ENCODE measurements around the gene TMEM63A. TPM values are rescaled to one million over a fixed set of nuclear protein-coding genes. Genes with fewer than 3 reads are reported as not detected.
A peak's percentile ranks its signal among the peaks of the same experiment; 100 is the strongest.

Gene TMEM63A
- total RNA-seq, 1 experiment from 2014 or later: 91.7 TPM

GRCh38 chr1:225874431-225874830, 7.7 kb downstream of the TMEM63A start (continued):
- TF ChIP-seq AR (CRISPR knock-in tag; IDR thresholded peaks at IDR 0.05) (no peak), JAZF1 (CRISPR knock-in tag; IDR thresholded peaks at IDR 0.05) (no peak), ZNF281 (CRISPR knock-in tag; IDR thresholded peaks at IDR 0.05) (no peak)

- no peak for TF ChIP-seq PRRX2 (CRISPR knock-in tag; IDR thresholded peaks at IDR 0.05)
- TF ChIP-seq SOX15 (CRISPR knock-in tag; IDR thresholded peaks at IDR 0.05): no peak
- no peak for TF ChIP-seq ZNF263 (CRISPR knock-in tag; IDR thresholded peaks at IDR 0.05; ENCODE audit: low read depth)
- TF ChIP-seq IRF2 (CRISPR knock-in tag; IDR thresholded peaks at IDR 0.05; ENCODE audit: borderline replicate concordance, low read depth): no peak
- H3K4me1 Mint-ChIP-seq: peaks cover 38% of the 10 kb centered on the region
- H3K4me3 Mint-ChIP-seq: no peak overlapping the region
- peaks cover 58% of the 10 kb centered on the region for H3K36me3 Mint-ChIP-seq
- H3K27me3 Mint-ChIP-seq (ENCODE audit: low read depth): no peaks in the 10 kb centered on the region
- DNase-seq (ENCODE audit: low spot score) (no peak), ATAC-seq (no peak)
- CTCF ChIA-PET: interaction anchor here (0.7 to 2.4 kb wide), 4 partner anchors 11 to 399 kb away, joined by 3 to 5 read pairs (median 4); no protein-coding TSS in a partner anchor
- H3K9me3 Mint-ChIP-seq: no peaks in the 10 kb centered on the region
- H3K27ac Mint-ChIP-seq: peak overlapping the region; percentile 38; the same call in 1 of the 2 replicates
- POLR2A ChIA-PET: no interaction called here
Observed at GRCh38 chr1:225873281-225873850, 8.8 kb downstream of the TMEM63A start.

GRCh38 chr1:225872075-225872430, 10.1 kb downstream of the TMEM63A start:
- ATAC-seq (no peak), DNase-seq (ENCODE audit: low spot score) (no peak)
- Mint-ChIP-seq H3K27ac (no peak overlapping the region), H3K27me3 (ENCODE audit: low read depth) (no peaks in the 10 kb centered on the region), H3K36me3 (peaks cover 63% of the 10 kb centered on the region), H3K4me1 (peaks cover 26% of the 10 kb centered on the region), H3K4me3 (no peak overlapping the region), H3K9me3 (no peaks in the 10 kb centered on the region)
- POLR2A ChIA-PET: interaction anchor here (0.7 kb wide), 1 partner anchor 326 kb away, joined by 4 read pairs; no protein-coding TSS in a partner anchor
- TF ChIP-seq HMGXB4 (CRISPR knock-in tag; IDR thresholded peaks at IDR 0.05) (no peak), NR3C1 (CRISPR knock-in tag; conservative IDR thresholded peaks at IDR 0.05; ENCODE audit: low read depth) (no peak), ZBTB43 (CRISPR knock-in tag; IDR thresholded peaks at IDR 0.05) (no peak), NR2C2 (CRISPR knock-in tag; IDR thresholded peaks at IDR 0.05) (no peak), TP53 (CRISPR knock-in tag; IDR thresholded peaks at IDR 0.05) (no peak), ERG (CRISPR knock-in tag; IDR thresholded peaks at IDR 0.05) (no peak), USF2 (CRISPR knock-in tag; IDR thresholded peaks at IDR 0.05) (no peak), MLX (CRISPR knock-in tag; IDR thresholded peaks at IDR 0.05) (no peak), USF1 (CRISPR knock-in tag; IDR thresholded peaks at IDR 0.05) (no peak), GRHL2 (CRISPR knock-in tag; IDR thresholded peaks at IDR 0.05; ENCODE audit: insufficient replicate concordance, severe bottlenecking) (no peak), ESRRA (CRISPR knock-in tag; IDR thresholded peaks at IDR 0.05; ENCODE audit: borderline replicate concordance) (no peak), SMAD3 (CRISPR knock-in tag; IDR thresholded peaks at IDR 0.05; ENCODE audit: borderline replicate concordance) (no peak)
- CTCF ChIA-PET: interaction anchor here (0.7 to 1.8 kb wide), 5 partner anchors 9 to 922 kb away, joined by 3 to 8 read pairs (median 3); no protein-coding TSS in a partner anchor
